OCI-LY1 (cell line): ENCODE results near the gene TPGS2.

Experiments used
- H2AFZ ChIP-seq: fragments of 200-600 bp; sonication (generic), shearing (Covaris generic); 2 replicates; pipeline ENCODE4 v1.6.0; 2014; ENCODE audit warnings: antibody characterized with exemption, mild to moderate bottlenecking, low read length
- H3F3A ChIP-seq: fragments of 200-600 bp; sonication (generic), shearing (Covaris generic); 2 replicates; pipeline ENCODE4 v1.6.0; 2014; ENCODE audit warnings: mild to moderate bottlenecking, antibody characterized with exemption, low read length, moderate library complexity; ENCODE audit not compliant: insufficient read depth
- H3K27ac ChIP-seq: fragments of 200-600 bp; sonication (generic); 2 replicates; pipeline ENCODE4 v1.5.1; 2014; ENCODE audit warnings: low read length, mixed run types, mild to moderate bottlenecking, low read depth; ENCODE audit not compliant: poor library complexity, severe bottlenecking
- H3K27me3 ChIP-seq: fragments of 200-600 bp; sonication (generic); 2 replicates; pipeline ENCODE4 v1.6.0; 2014; ENCODE audit warnings: antibody characterized with exemption, mild to moderate bottlenecking, low read length, moderate library complexity; ENCODE audit not compliant: insufficient read depth
- H3K36me3 ChIP-seq: fragments of 200-600 bp; sonication (generic); 2 replicates; pipeline ENCODE4 v1.6.1; 2014; ENCODE audit warnings: mild to moderate bottlenecking, antibody characterized with exemption, low read length, moderate library complexity, mixed read lengths; ENCODE audit not compliant: insufficient read depth
- H3K4me1 ChIP-seq: fragments of 200-600 bp; sonication (generic); 2 replicates; pipeline ENCODE4 v1.5.1; 2014; ENCODE audit warnings: mild to moderate bottlenecking, low read length, moderate library complexity; ENCODE audit not compliant: insufficient read depth, severe bottlenecking
- H3K4me2 ChIP-seq: fragments of 200-600 bp; sonication (generic), shearing (Covaris generic); 2 replicates; pipeline ENCODE4 v1.6.1; 2014; ENCODE audit warnings: low read length
- H3K4me3 ChIP-seq: fragments of 200-600 bp; sonication (generic); 2 replicates; pipeline ENCODE4 v1.5.1; 2014; ENCODE audit warnings: low read length, low read depth, mild to moderate bottlenecking, mixed read lengths; ENCODE audit not compliant: poor library complexity, severe bottlenecking
- H3K79me2 ChIP-seq: fragments of 200-600 bp; shearing (Covaris generic); 2 replicates; pipeline ENCODE4 v1.6.1; 2016; ENCODE audit warnings: mixed run types, low read length, mixed read lengths; ENCODE audit not compliant: insufficient read depth
- H3K9ac ChIP-seq: fragments of 200-600 bp; sonication (generic), shearing (Covaris generic); 2 replicates; pipeline ENCODE4 v1.6.1; 2014; ENCODE audit warnings: mild to moderate bottlenecking, low read length, mixed read lengths
- H3K9me2 ChIP-seq: fragments of 200-600 bp; sonication (generic), shearing (Covaris generic); 2 replicates; pipeline ENCODE4 v1.6.1; 2014; ENCODE audit warnings: low read depth, mild to moderate bottlenecking, low read length, mixed read lengths
- H3K9me3 ChIP-seq: fragments of 200-600 bp; shearing (Covaris generic); 2 replicates; pipeline ENCODE4 v1.6.1; 2014; ENCODE audit warnings: low read length, mixed read lengths
- H4K20me1 ChIP-seq: fragments of 200-600 bp; sonication (generic), shearing (Covaris generic); 2 replicates; pipeline ENCODE4 v1.6.0; 2016; ENCODE audit warnings: mild to moderate bottlenecking, low read length; ENCODE audit not compliant: insufficient read depth
- CTCF ChIP-seq: fragments of 200-600 bp; sonication (generic), shearing (Covaris generic); IDR thresholded peaks from 2 replicates; pipeline ENCODE4 v1.5.1; 2017; ENCODE audit warnings: mild to moderate bottlenecking, antibody characterized with exemption, low read length, moderate library complexity, mixed read lengths
- EZH2 ChIP-seq: fragments of 200-600 bp; sonication (generic), shearing (Covaris generic); IDR thresholded peaks from 2 replicates; pipeline ENCODE4 v1.8.0; 2017; ENCODE audit warnings: borderline replicate concordance, mixed run types, mild to moderate bottlenecking, antibody characterized with exemption, low read length, moderate library complexity, mixed read lengths

TPGS2 gene

DNA sequence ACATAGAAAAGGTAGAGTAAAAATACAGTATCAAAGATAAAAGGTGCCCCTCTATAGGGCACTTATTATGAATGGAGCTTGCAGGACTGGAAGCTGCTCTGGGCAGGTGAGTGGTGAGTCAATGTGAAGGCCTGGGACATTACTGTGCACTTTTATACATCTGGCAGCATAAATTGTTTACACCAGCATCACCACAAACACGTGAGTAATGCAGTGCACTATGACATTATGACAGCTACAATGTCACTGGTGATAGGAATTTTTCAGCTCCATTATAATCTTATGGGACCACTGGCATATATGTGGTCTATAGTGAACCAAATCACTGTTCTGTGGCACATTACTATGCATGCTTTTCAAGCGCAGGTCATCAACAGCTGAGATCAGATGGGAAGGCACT is 48.1 kb downstream of the TPGS2 start:
- H3K36me3 ChIP-seq = no peaks in the 10 kb centered on the region
- H3K27me3 ChIP-seq = no peaks in the 10 kb centered on the region
- no peaks in the 10 kb centered on the region for H3K4me1 ChIP-seq
- no peak overlapping the region for H2AFZ ChIP-seq
- no peak overlapping the region for H3K4me3 ChIP-seq
- no peaks in the 10 kb centered on the region for H3K9me2 ChIP-seq
- no peak overlapping the region for H3K9ac ChIP-seq
- no peaks in the 10 kb centered on the region for H4K20me1 ChIP-seq
- no peaks in the 10 kb centered on the region for H3K79me2 ChIP-seq
- H3K9me3 ChIP-seq = no peaks in the 10 kb centered on the region
- no peak overlapping the region for H3K27ac ChIP-seq
- TF ChIP-seq CTCF (no peak), EZH2 (no peak)
- H3F3A ChIP-seq = no peaks in the 10 kb centered on the region
- no peak overlapping the region for H3K4me2 ChIP-seq

DNA sequence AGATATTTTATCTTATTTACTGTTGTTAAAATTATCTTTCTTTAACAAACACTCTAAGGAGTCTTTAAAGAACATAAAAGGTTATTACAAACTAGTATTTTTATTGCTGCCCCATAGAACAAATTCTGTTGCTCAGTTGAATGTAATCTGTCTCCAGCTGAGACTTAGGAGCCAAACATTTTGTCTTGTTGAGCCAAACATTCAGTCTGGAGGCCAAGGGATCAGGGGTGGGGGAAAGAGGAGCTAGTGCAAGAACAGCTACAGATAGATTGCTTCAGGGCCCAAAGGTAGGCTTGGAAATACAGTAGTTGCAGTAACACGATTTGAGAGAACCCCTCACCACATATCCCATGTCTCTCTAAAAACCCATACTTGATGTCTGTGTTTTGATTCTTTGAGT is 51.2 kb downstream of the TPGS2 start:
- H3K27me3 ChIP-seq = no peaks in the 10 kb centered on the region
- no peaks in the 10 kb centered on the region for H4K20me1 ChIP-seq
- H3K79me2 ChIP-seq = no peaks in the 10 kb centered on the region
- no peaks in the 10 kb centered on the region for H3F3A ChIP-seq
- H3K4me2 ChIP-seq = no peak overlapping the region
- no peaks in the 10 kb centered on the region for H3K9me3 ChIP-seq
- H3K4me1 ChIP-seq = no peaks in the 10 kb centered on the region
- TF ChIP-seq CTCF = no peak
- no peak for TF ChIP-seq EZH2
- H3K9ac ChIP-seq = no peak overlapping the region
- no peak overlapping the region for H3K4me3 ChIP-seq
- H3K36me3 ChIP-seq = no peaks in the 10 kb centered on the region
- no peak overlapping the region for H2AFZ ChIP-seq
- H3K27ac ChIP-seq = no peak overlapping the region
- H3K9me2 ChIP-seq = no peaks in the 10 kb centered on the region

DNA sequence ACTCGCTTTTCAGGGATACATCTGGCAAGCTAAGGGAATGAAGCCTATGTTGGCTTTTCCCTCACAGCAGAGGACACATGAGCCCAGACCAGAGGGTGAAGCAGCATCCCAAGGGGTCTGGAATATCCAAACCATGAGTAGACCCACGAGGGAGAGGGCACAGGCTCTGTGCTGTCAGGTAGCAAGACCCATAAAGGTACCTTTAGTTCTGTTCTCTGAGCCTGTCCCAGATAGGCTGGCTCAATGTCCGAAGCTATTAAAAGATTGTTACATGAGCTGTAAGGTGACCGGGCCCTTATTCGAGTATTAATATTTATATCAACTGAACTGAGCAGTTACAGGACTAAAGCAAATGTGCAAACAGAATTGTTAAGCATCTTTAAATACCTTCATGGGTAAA is 52.2 kb downstream of the TPGS2 start:
- no peak overlapping the region for H3K4me2 ChIP-seq
- H4K20me1 ChIP-seq = no peaks in the 10 kb centered on the region
- no peak overlapping the region for H3K4me3 ChIP-seq
- no peaks in the 10 kb centered on the region for H3K79me2 ChIP-seq
- no peak overlapping the region for H3K9ac ChIP-seq
- no peaks in the 10 kb centered on the region for H3K9me3 ChIP-seq
- H3F3A ChIP-seq = no peaks in the 10 kb centered on the region
- H2AFZ ChIP-seq = no peak overlapping the region
- no peaks in the 10 kb centered on the region for H3K27me3 ChIP-seq
- no peaks in the 10 kb centered on the region for H3K9me2 ChIP-seq
- H3K4me1 ChIP-seq = no peaks in the 10 kb centered on the region
- TF ChIP-seq EZH2 = no peak
- TF ChIP-seq CTCF = no peak
- no peaks in the 10 kb centered on the region for H3K36me3 ChIP-seq
- H3K27ac ChIP-seq = no peak overlapping the region
